Measurements from ENCODE around the gene FAR2. TPM values are rescaled to one million over a fixed set of nuclear protein-coding genes. Genes with fewer than 3 reads are reported as not detected.

Gene FAR2
- total and polyA plus RNA-seq, 2 experiments from 2014 or later: 2.1 to 3.6 TPM

- H3F3A ChIP-seq (ENCODE audit: insufficient read depth): no peaks in the 10 kb centered on the region
These were observed 79.5 kb downstream of the FAR2 start for GRCh38 chr12:29228474-29229157.

DNA sequence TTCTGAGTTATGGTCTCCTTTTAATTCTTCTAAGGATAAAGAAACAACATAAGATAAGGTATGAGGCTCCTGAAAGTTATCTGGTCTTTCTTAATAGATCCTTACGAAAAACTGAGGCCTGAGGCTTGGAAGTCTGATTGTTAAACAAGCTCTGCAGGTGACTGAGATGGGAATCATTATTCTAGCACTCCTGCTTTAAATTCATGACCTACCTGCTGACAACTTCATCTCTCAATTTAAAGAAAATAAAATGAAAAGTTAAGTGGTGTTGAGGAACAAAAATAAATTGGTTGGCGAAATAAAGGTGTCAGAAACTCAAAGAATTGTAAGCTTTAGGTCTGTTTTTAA lies 80.1 kb downstream of the FAR2 start:
- Histone ChIP-seq H3K4me3 (no peak overlapping the region), H3F3A (ENCODE audit: insufficient read depth) (no peaks in the 10 kb centered on the region), H3K4me2 (ENCODE audit: unreplicated experiment) (no peak overlapping the region), H2AFZ (no peak overlapping the region), H3K9me2 (ENCODE audit: insufficient read depth) (no peaks in the 10 kb centered on the region), H3K36me3 (ENCODE audit: low read depth) (no peaks in the 10 kb centered on the region), H3K27ac (no peak overlapping the region), H3K4me1 (ENCODE audit: insufficient read depth) (peaks cover 10% of the 10 kb centered on the region), H4K20me1 (ENCODE audit: insufficient read depth) (no peaks in the 10 kb centered on the region), H3K79me2 (ENCODE audit: insufficient read depth) (no peaks in the 10 kb centered on the region), H3K9ac (no peak overlapping the region), H3K27me3 (replicated peaks; ENCODE audit: insufficient read depth) (no peaks in the 10 kb centered on the region), H3K9me3 (ENCODE audit: low read depth) (no peaks in the 10 kb centered on the region)
- 78 to 81% methylated on average over 2 of the region's 2 CpGs for WGBS, 2 experiments (ENCODE audit: low coverage in 1 of 2, low lambda C conversion rate in 2 of 2, missing lambda C conversion rate in 2 of 2)
- no peak for TF ChIP-seq EZH2 (IDR thresholded peaks at IDR 0.05; ENCODE audit: insufficient read depth, poor library complexity, severe bottlenecking)
- TF ChIP-seq EZH2phosphoT487 (IDR thresholded peaks at IDR 0.05; ENCODE audit: insufficient read depth, low read depth): no peak
- no peak for DNase-seq
- in situ Hi-C loops (cut with MboI): no loop called here

More at GRCh38 chr12:29228474-29229157, 79.5 kb downstream of the FAR2 start:
- Histone ChIP-seq H3K27me3 (replicated peaks; ENCODE audit: insufficient read depth) (no peaks in the 10 kb centered on the region), H3K4me1 (ENCODE audit: insufficient read depth) (peaks cover 10% of the 10 kb centered on the region), H3K4me2 (ENCODE audit: unreplicated experiment) (no peak overlapping the region), H4K20me1 (ENCODE audit: insufficient read depth) (no peaks in the 10 kb centered on the region), H3K9me3 (ENCODE audit: low read depth) (no peaks in the 10 kb centered on the region), H3K9ac (no peak overlapping the region), H2AFZ (no peak overlapping the region), H3K27ac (no peak overlapping the region), H3K79me2 (ENCODE audit: insufficient read depth) (no peaks in the 10 kb centered on the region), H3K36me3 (ENCODE audit: low read depth) (no peaks in the 10 kb centered on the region), H3K4me3 (no peak overlapping the region), H3K9me2 (ENCODE audit: insufficient read depth) (no peaks in the 10 kb centered on the region)
- no peak for DNase-seq
- TF ChIP-seq EZH2phosphoT487 (IDR thresholded peaks at IDR 0.05; ENCODE audit: insufficient read depth, low read depth) (no peak), EZH2 (IDR thresholded peaks at IDR 0.05; ENCODE audit: insufficient read depth, poor library complexity, severe bottlenecking) (no peak)
- in situ Hi-C loops (cut with MboI): no loop called here
- 54 to 57% methylated on average over 9 of the region's 9 CpGs for WGBS, 2 experiments (ENCODE audit: low coverage in 1 of 2, low lambda C conversion rate in 2 of 2, missing lambda C conversion rate in 2 of 2)

- WGBS, 2 experiments (ENCODE audit: low coverage in 1 of 2, low lambda C conversion rate in 2 of 2, missing lambda C conversion rate in 2 of 2): 54 to 65% methylated on average over 3 of the region's 3 CpGs
- H3K4me3 ChIP-seq: no peak overlapping the region
- in situ Hi-C loops (cut with MboI): no loop called here
- H3K79me2 ChIP-seq (ENCODE audit: insufficient read depth): no peaks in the 10 kb centered on the region
- H3K4me2 ChIP-seq (ENCODE audit: unreplicated experiment): no peak overlapping the region
- no peaks in the 10 kb centered on the region for H4K20me1 ChIP-seq (ENCODE audit: insufficient read depth)
- H3K9me3 ChIP-seq (ENCODE audit: low read depth): no peaks in the 10 kb centered on the region
- H2AFZ ChIP-seq: no peak overlapping the region
- no peaks in the 10 kb centered on the region for H3K27me3 ChIP-seq (replicated peaks; ENCODE audit: insufficient read depth)
- H3K27ac ChIP-seq: no peak overlapping the region
- no peaks in the 10 kb centered on the region for H3K36me3 ChIP-seq (ENCODE audit: low read depth)
- peaks cover 10% of the 10 kb centered on the region for H3K4me1 ChIP-seq (ENCODE audit: insufficient read depth)
- no peak for DNase-seq
- no peak overlapping the region for H3K9ac ChIP-seq
- H3F3A ChIP-seq (ENCODE audit: insufficient read depth): no peaks in the 10 kb centered on the region
- no peaks in the 10 kb centered on the region for H3K9me2 ChIP-seq (ENCODE audit: insufficient read depth)
- TF ChIP-seq EZH2 (IDR thresholded peaks at IDR 0.05; ENCODE audit: insufficient read depth, poor library complexity, severe bottlenecking) (no peak), EZH2phosphoT487 (IDR thresholded peaks at IDR 0.05; ENCODE audit: insufficient read depth, low read depth) (no peak)
These were observed 80.9 kb downstream of the FAR2 start for GRCh38 chr12:29229937-29230336.

GRCh38 chr12:29230800-29231560 lies 81.9 kb downstream of the FAR2 start:
- no peak for DNase-seq
- Histone ChIP-seq H3K4me1 (ENCODE audit: insufficient read depth) (peaks cover 10% of the 10 kb centered on the region), H3K27me3 (replicated peaks; ENCODE audit: insufficient read depth) (no peaks in the 10 kb centered on the region), H3K4me3 (no peak overlapping the region), H3K9me3 (ENCODE audit: low read depth) (no peaks in the 10 kb centered on the region), H4K20me1 (ENCODE audit: insufficient read depth) (no peaks in the 10 kb centered on the region), H3K27ac (no peak overlapping the region), H3K9me2 (ENCODE audit: insufficient read depth) (no peaks in the 10 kb centered on the region), H3K79me2 (ENCODE audit: insufficient read depth) (no peaks in the 10 kb centered on the region), H3K9ac (no peak overlapping the region), H2AFZ (no peak overlapping the region), H3K36me3 (ENCODE audit: low read depth) (no peaks in the 10 kb centered on the region), H3F3A (ENCODE audit: insufficient read depth) (no peaks in the 10 kb centered on the region), H3K4me2 (ENCODE audit: unreplicated experiment) (no peak overlapping the region)
- TF ChIP-seq EZH2 (IDR thresholded peaks at IDR 0.05; ENCODE audit: insufficient read depth, poor library complexity, severe bottlenecking) (no peak), EZH2phosphoT487 (IDR thresholded peaks at IDR 0.05; ENCODE audit: insufficient read depth, low read depth) (no peak)
- in situ Hi-C loops (cut with MboI): no loop called here
- 66 to 88% methylated on average over 2 of the region's 2 CpGs for WGBS, 2 experiments (ENCODE audit: low coverage in 1 of 2, low lambda C conversion rate in 2 of 2, missing lambda C conversion rate in 2 of 2)
